ENCODE data around the gene KLF6.

Gene KLF6

GRCh38 chr10:3783316-3783681, 1.7 kb downstream of the KLF6 start (continued):
- TF ChIP-seq ZBTB26 (tag by site-specific recombination; optimal IDR thresholded peaks at IDR 0.05) (peak; percentile 35), ZNF558 (tag by site-specific recombination; IDR thresholded peaks at IDR 0.05) (no peak), ZNF624 (tag by site-specific recombination; IDR thresholded peaks at IDR 0.05) (no peak), ZNF660 (tag by site-specific recombination; IDR thresholded peaks at IDR 0.05) (no peak), ZNF433 (tag by site-specific recombination; IDR thresholded peaks at IDR 0.05; ENCODE audit: low read depth) (no peak), PRDM2 (tag by site-specific recombination; IDR thresholded peaks at IDR 0.05; ENCODE audit: borderline replicate concordance) (no peak), ZNF501 (tag by site-specific recombination; IDR thresholded peaks at IDR 0.05) (peak; percentile 22; the same call in 1 of the 2 replicates), ZNF37A (tag by site-specific recombination; IDR thresholded peaks at IDR 0.05) (no peak), ZNF626 (tag by site-specific recombination; IDR thresholded peaks at IDR 0.05) (no peak), ZNF707 (tag by site-specific recombination; IDR thresholded peaks at IDR 0.05) (no peak), ZNF629 (tag by site-specific recombination; IDR thresholded peaks at IDR 0.05) (0 out of 2 replicates have a peak, but pooled peaks have one; percentile 36), GLIS2 (tag by site-specific recombination; IDR thresholded peaks at IDR 0.05) (0 out of 2 replicates have a peak, but pooled peaks have one; percentile 18), HOXD13 (CRISPR knock-in tag; IDR thresholded peaks at IDR 0.05; ENCODE audit: borderline replicate concordance) (no peak), ZNF311 (tag by site-specific recombination; IDR thresholded peaks at IDR 0.05; ENCODE audit: borderline replicate concordance) (no peak), PRDM4 (tag by site-specific recombination; IDR thresholded peaks at IDR 0.05) (no peak), ZNF394 (tag by site-specific recombination; IDR thresholded peaks at IDR 0.05; ENCODE audit: borderline replicate concordance) (peak; percentile 27)
- TF ChIP-seq, protein P1, sequence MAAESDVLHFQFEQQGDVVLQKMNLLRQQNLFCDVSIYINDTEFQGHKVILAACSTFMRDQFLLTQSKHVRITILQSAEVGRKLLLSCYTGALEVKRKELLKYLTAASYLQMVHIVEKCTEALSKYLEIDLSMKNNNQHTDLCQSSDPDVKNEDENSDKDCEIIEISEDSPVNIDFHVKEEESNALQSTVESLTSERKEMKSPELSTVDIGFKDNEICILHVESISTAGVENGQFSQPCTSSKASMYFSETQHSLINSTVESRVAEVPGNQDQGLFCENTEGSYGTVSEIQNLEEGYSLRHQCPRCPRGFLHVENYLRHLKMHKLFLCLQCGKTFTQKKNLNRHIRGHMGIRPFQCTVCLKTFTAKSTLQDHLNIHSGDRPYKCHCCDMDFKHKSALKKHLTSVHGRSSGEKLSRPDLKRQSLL (tag by site-specific recombination; IDR thresholded peaks at IDR 0.05): no peak
- TF ChIP-seq, protein P2, sequence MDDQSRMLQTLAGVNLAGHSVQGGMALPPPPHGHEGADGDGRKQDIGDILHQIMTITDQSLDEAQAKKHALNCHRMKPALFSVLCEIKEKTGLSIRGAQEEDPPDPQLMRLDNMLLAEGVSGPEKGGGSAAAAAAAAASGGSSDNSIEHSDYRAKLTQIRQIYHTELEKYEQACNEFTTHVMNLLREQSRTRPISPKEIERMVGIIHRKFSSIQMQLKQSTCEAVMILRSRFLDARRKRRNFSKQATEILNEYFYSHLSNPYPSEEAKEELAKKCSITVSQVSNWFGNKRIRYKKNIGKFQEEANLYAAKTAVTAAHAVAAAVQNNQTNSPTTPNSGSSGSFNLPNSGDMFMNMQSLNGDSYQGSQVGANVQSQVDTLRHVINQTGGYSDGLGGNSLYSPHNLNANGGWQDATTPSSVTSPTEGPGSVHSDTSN (CRISPR knock-in tag; IDR thresholded peaks at IDR 0.05): no peak
- TF ChIP-seq, protein P3, sequence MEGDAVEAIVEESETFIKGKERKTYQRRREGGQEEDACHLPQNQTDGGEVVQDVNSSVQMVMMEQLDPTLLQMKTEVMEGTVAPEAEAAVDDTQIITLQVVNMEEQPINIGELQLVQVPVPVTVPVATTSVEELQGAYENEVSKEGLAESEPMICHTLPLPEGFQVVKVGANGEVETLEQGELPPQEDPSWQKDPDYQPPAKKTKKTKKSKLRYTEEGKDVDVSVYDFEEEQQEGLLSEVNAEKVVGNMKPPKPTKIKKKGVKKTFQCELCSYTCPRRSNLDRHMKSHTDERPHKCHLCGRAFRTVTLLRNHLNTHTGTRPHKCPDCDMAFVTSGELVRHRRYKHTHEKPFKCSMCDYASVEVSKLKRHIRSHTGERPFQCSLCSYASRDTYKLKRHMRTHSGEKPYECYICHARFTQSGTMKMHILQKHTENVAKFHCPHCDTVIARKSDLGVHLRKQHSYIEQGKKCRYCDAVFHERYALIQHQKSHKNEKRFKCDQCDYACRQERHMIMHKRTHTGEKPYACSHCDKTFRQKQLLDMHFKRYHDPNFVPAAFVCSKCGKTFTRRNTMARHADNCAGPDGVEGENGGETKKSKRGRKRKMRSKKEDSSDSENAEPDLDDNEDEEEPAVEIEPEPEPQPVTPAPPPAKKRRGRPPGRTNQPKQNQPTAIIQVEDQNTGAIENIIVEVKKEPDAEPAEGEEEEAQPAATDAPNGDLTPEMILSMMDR (tag by site-specific recombination; IDR thresholded peaks at IDR 0.05): no peak
- TF ChIP-seq, protein P4, sequence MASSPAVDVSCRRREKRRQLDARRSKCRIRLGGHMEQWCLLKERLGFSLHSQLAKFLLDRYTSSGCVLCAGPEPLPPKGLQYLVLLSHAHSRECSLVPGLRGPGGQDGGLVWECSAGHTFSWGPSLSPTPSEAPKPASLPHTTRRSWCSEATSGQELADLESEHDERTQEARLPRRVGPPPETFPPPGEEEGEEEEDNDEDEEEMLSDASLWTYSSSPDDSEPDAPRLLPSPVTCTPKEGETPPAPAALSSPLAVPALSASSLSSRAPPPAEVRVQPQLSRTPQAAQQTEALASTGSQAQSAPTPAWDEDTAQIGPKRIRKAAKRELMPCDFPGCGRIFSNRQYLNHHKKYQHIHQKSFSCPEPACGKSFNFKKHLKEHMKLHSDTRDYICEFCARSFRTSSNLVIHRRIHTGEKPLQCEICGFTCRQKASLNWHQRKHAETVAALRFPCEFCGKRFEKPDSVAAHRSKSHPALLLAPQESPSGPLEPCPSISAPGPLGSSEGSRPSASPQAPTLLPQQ (tag by site-specific recombination; IDR thresholded peaks at IDR 0.05): no peak
